GM23338 (cell line): ENCODE measurements around the gene TGFBR3. TPM values are rescaled to one million over a fixed set of nuclear protein-coding genes. Genes with fewer than 3 reads are reported as not detected.

ENCODE experiments used
- ATAC-seq: fragments of 200-7000 bp; cut with Tn5 transposase; 3 replicates; pipeline ENCODE4 v1.9.1; 2020
- DNase-seq: peaks from one replicate; pipeline ENCODE4 v3.0.0-alpha.2; 2015; ENCODE audit warnings: low spot score
- H2AFZ ChIP-seq: fragments of 200-600 bp; sonication (generic); 2 replicates; pipeline ENCODE4 v1.8.0; 2016; ENCODE audit warnings: antibody characterized with exemption, mild to moderate bottlenecking, moderate library complexity
- H3F3A ChIP-seq: fragments of 200-600 bp; sonication (generic); replicated peaks from 2 replicates; pipeline ENCODE4 v1.8.0; 2017; ENCODE audit warnings: antibody characterized with exemption, mixed run types, low read depth
- H3K27ac ChIP-seq: fragments of 200-600 bp; sonication (generic); 2 replicates; pipeline ENCODE4 v1.6.1; 2016; ENCODE audit warnings: low read depth
- H3K27me3 ChIP-seq: fragments of 200-600 bp; sonication (generic); 2 replicates; pipeline ENCODE4 v1.8.0; 2016; ENCODE audit warnings: mild to moderate bottlenecking, mixed run types, moderate library complexity; ENCODE audit not compliant: insufficient read depth
- H3K36me3 ChIP-seq: fragments of 200-600 bp; sonication (generic); 2 replicates; pipeline ENCODE4 v1.8.0; 2016; ENCODE audit warnings: mild to moderate bottlenecking; ENCODE audit not compliant: insufficient read depth
- H3K4me1 ChIP-seq: fragments of 200-600 bp; sonication (generic); 2 replicates; pipeline ENCODE4 v1.8.0; 2016; ENCODE audit warnings: mild to moderate bottlenecking, moderate library complexity; ENCODE audit not compliant: insufficient read depth
- H3K4me2 ChIP-seq: fragments of 200-600 bp; sonication (generic); 2 replicates; pipeline ENCODE4 v1.7.1; 2017; ENCODE audit warnings: mixed run types
- H3K4me3 ChIP-seq: fragments of 200-600 bp; sonication (generic); 2 replicates; pipeline ENCODE4 v1.6.1; 2016; ENCODE audit warnings: mixed run types
- H3K79me2 ChIP-seq: fragments of 200-600 bp; sonication (generic); replicated peaks from 2 replicates; pipeline ENCODE4 v1.8.0; 2017; ENCODE audit warnings: mild to moderate bottlenecking; ENCODE audit not compliant: insufficient read depth
- H3K9me2 ChIP-seq: fragments of 200-600 bp; sonication (generic); 2 replicates; pipeline ENCODE4 v1.8.0; 2017; ENCODE audit not compliant: insufficient read depth
- H4K20me1 ChIP-seq: fragments of 200-600 bp; sonication (generic); replicated peaks from 2 replicates; pipeline ENCODE4 v1.8.0; 2017; ENCODE audit warnings: mild to moderate bottlenecking; ENCODE audit not compliant: insufficient read depth
- H3K27ac Mint-ChIP-seq: 2 replicates; pipeline ENCODE4 v1.8.0; 2020; ENCODE audit warnings: inconsistent platforms, mild to moderate bottlenecking, moderate library complexity, mixed read lengths
- H3K27me3 Mint-ChIP-seq: 3 replicates; pipeline ENCODE4 v1.8.0; 2022; ENCODE audit warnings: low read depth, mild to moderate bottlenecking, moderate library complexity, mixed read lengths, inconsistent platforms; ENCODE audit not compliant: insufficient read depth, poor library complexity
- H3K36me3 Mint-ChIP-seq: 3 replicates; pipeline ENCODE4 v1.8.0; 2021; ENCODE audit warnings: low read depth, mild to moderate bottlenecking, inconsistent platforms, moderate library complexity, mixed read lengths
- H3K4me1 Mint-ChIP-seq: 3 replicates; pipeline ENCODE4 v1.8.0; 2020; ENCODE audit warnings: mild to moderate bottlenecking, inconsistent platforms, mixed read lengths
- H3K4me3 Mint-ChIP-seq: 3 replicates; pipeline ENCODE4 v1.8.0; 2021; ENCODE audit warnings: moderate library complexity, mild to moderate bottlenecking, inconsistent platforms, mixed read lengths
- H3K9me3 Mint-ChIP-seq: 3 replicates; pipeline ENCODE4 v1.8.0; 2020; ENCODE audit warnings: moderate library complexity, mild to moderate bottlenecking, inconsistent platforms, mixed read lengths
- CREB1 ChIP-seq: fragments of 250-450 bp; sonication (Bioruptor Pico); IDR thresholded peaks from 2 replicates; pipeline ENCODE4 v1.5.0; 2020; ENCODE audit warnings: low read depth, mild to moderate bottlenecking, moderate library complexity
- CTCF ChIP-seq, 2 experiments: fragments of 200-600 bp in 1 of 2; sonication (generic) in 1 of 2; conservative IDR thresholded peaks; 2 replicates each; pipeline versions ENCODE4 v1.5.1 to v1.6.1; 2016 to 2017; ENCODE audit warnings: antibody characterized with exemption in 2 of 2, low read depth in 2 of 2, mild to moderate bottlenecking in 2 of 2, moderate library complexity in 1 of 2
- ETS1 ChIP-seq: IDR thresholded peaks from 2 replicates; pipeline ENCODE4 v1.6.1; 2016; ENCODE audit warnings: antibody characterized with exemption
- EZH2 ChIP-seq: fragments of 200-600 bp; sonication (generic); IDR thresholded peaks from one replicate; pipeline ENCODE4 v1.8.0; 2017; ENCODE audit warnings: antibody characterized with exemption, mild to moderate bottlenecking, low read depth; ENCODE audit not compliant: unreplicated experiment
- EZH2phosphoT487 ChIP-seq: fragments of 200-600 bp; sonication (generic); IDR thresholded peaks from one replicate; pipeline ENCODE4 v1.8.1; 2018; ENCODE audit warnings: antibody characterized with exemption; ENCODE audit not compliant: unreplicated experiment
- JUNB ChIP-seq: IDR thresholded peaks from one replicate; pipeline ENCODE4 v1.6.1; 2016; ENCODE audit warnings: antibody characterized with exemption; ENCODE audit not compliant: unreplicated experiment
- NANOG ChIP-seq: IDR thresholded peaks from 2 replicates; pipeline ENCODE4 v1.6.1; 2016; ENCODE audit warnings: antibody characterized with exemption, borderline replicate concordance
- POLR2AphosphoS5 ChIP-seq: IDR thresholded peaks from 2 replicates; pipeline ENCODE4 v1.6.1; 2016; ENCODE audit warnings: antibody characterized with exemption, low read depth
- REST ChIP-seq: IDR thresholded peaks from one replicate; pipeline ENCODE4 v1.6.1; 2018; ENCODE audit warnings: antibody characterized with exemption; ENCODE audit not compliant: unreplicated experiment
- STAT1 ChIP-seq: IDR thresholded peaks from one replicate; pipeline ENCODE4 v1.6.1; 2016; ENCODE audit warnings: antibody characterized with exemption; ENCODE audit not compliant: unreplicated experiment
- ZNF114 ChIP-seq: fragments of 250-450 bp; sonication (Bioruptor Pico); IDR thresholded peaks from 2 replicates; pipeline ENCODE4 v1.5.0; 2020; ENCODE audit warnings: mild to moderate bottlenecking, moderate library complexity
- ZNF331 ChIP-seq: fragments of 250-450 bp; sonication (Bioruptor Pico); IDR thresholded peaks from 2 replicates; pipeline ENCODE4 v1.5.0; 2020; ENCODE audit warnings: low read depth, mild to moderate bottlenecking, moderate library complexity
- ZNF462 ChIP-seq: fragments of 250-450 bp; sonication (Bioruptor Pico); IDR thresholded peaks from 2 replicates; pipeline ENCODE4 v1.5.0; 2020; ENCODE audit warnings: mild to moderate bottlenecking, moderate library complexity
- polyA plus RNA-seq: library from polyadenylated mRNA; unstranded; fragments of >200 nt; fragmentation: Nextera tagmentation; extraction: Ambion mirVana; gene quantifications from 2 replicates; pipeline ENCODE4 v1.2.1, GENCODE V29; 2016
- total RNA-seq: library from RNA; depleted of rRNA; stranded (reverse); fragments of >200 nt; shearing (Covaris generic); gene quantifications from 2 replicates; pipeline ENCODE4 v1.2.3, GENCODE V29; 2014

The TGFBR3 gene
- total and polyA plus RNA-seq, 2 experiments from 2014 or later, result 1.7 to 2.9 TPM

- ATAC-seq (no peak), DNase-seq (no peak)
- Histone ChIP-seq H4K20me1 (no peaks in the 10 kb centered on the region), H3F3A (no peaks in the 10 kb centered on the region), H3K4me2 (no peak overlapping the region), H3K36me3 (no peaks in the 10 kb centered on the region), H3K4me1 (no peaks in the 10 kb centered on the region), H2AFZ (no peak overlapping the region), H3K79me2 (no peaks in the 10 kb centered on the region), H3K9me2 (no peaks in the 10 kb centered on the region), H3K27ac (no peak overlapping the region), H3K4me3 (no peak overlapping the region), H3K27me3 (no peaks in the 10 kb centered on the region)
- Mint-ChIP-seq H3K4me3 (no peak overlapping the region), H3K9me3 (no peaks in the 10 kb centered on the region; the same call in 2 of the 3 replicates), H3K27me3 (peaks cover 5% of the 10 kb centered on the region), H3K4me1 (peaks cover 16% of the 10 kb centered on the region), H3K27ac (no peak overlapping the region), H3K36me3 (no peaks in the 10 kb centered on the region)
- TF ChIP-seq CREB1 (CRISPR knock-in tag) (no peak), EZH2phosphoT487 (no peak), STAT1 (no peak), ZNF114 (CRISPR knock-in tag) (no peak), NANOG (no peak), ETS1 (no peak), ZNF331 (CRISPR knock-in tag) (no peak), REST (no peak), CTCF (conservative IDR thresholded peaks at IDR 0.05; ENCODE audit: low read depth in 2 of 2) (no peak), POLR2AphosphoS5 (no peak), JUNB (no peak), ZNF462 (CRISPR knock-in tag) (no peak), EZH2 (no peak)
Measured at GRCh38 chr1:91731815-91732214, 154.1 kb downstream of the TGFBR3 start.
